Putamen (tissue), 1 donor: Measurements from ENCODE around the gene YIPF3.
A peak's percentile ranks its signal among the peaks of the same experiment; 100 is the strongest.
"Not testable (repeated sequence)": the region's sequence is repeated elsewhere in the genome, so short reads cannot be mapped to it uniquely, and the experiment has no call there.

Source experiments
- DNase-seq: peaks from one replicate; pipeline ENCODE4 v3.0.0-alpha.2; 2016; ENCODE audit warnings: low spot score

YIPF3 gene

GRCh38 chr6:43491750-43492661 lies 24.7 kb downstream of the YIPF3 start:
- peak; percentile 91 for DNase-seq

DNA sequence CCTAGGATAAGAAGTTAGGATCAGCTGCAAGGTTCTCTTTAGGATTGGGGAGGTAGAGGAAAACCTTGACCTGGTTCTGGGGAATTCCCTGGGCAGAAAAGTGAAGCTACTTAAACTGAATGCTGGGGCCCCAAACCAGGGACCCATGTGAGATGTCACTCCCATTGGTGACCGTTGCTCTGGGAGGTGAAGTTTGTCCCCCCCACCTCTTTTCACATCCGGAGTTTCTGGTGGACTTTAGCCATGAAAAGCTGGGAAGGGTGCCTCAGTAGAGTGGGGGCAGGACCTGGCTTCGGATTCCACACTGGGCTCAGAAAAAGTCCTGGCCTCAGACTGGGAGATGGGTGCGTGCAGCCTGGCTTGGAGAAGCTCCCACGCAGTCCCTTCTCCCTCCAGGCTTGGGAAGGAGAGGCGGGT lies 26.2 kb downstream of the YIPF3 start:
- DNase-seq: no peak

GRCh38 chr6:43489277-43490072 lies 27.3 kb downstream of the YIPF3 start:
- DNase-seq: peak; percentile 98

DNA sequence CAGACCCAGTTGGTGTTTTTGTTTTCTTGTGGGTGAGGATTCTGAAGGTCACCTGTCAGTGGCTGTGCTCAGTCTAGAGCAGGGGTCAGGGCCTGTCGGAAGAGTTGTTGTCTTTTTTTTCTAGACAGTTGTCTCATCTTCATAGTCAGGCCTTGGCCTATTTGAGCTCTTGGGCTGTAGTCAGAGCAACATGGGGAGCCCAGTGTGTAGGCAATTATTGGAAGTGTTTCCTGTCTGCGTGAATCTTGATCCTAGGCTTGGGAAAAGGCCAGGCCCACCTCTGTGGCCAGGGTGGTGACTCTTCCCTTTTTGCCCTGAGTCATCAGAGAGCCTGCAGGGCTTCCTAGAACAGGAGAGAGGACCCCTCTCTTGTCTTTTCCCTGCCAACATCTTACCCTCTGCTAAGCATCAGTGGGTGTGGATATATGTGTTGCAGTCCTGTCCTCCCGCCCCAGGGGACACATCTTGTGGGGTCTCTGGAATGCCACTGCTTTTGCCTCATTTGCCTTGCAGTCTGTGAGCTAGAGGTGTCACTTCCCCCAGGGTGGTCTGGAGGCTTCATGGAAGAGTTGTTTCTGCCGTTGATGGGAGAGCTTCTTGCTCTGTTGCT lies 28.0 kb downstream of the YIPF3 start:
- no peak for DNase-seq

DNA sequence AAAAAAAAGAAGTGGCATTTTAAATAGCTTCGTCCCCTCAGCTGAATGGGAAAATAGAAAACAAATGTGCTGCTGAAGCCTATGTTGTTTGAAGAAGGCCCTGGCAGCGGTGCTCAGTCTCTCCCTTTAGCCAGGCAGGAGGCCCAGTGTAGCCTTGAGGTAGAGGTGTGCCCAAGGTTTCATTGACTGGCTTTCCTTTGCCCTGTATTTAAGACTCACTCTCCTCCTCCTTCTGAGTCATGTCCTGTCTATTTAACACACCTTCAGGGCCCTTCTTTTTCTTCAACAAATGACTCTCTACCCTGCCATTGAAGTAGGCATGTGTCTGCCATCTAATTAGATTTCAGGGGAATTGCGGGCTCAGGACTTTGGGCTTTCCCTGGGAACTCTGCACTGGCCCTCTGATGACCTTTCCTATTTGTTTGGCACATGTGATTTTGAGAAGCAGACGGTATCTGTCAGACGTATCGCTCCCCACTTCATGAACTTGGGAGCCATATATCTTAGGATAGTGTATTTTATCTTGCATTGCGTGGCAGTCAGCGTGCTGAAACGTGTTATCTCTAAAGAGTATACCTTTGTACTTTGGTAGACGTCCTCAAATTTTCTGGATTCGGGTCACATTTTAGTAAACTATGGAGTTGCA lies 35.0 kb downstream of the YIPF3 start:
- DNase-seq: no peak

- DNase-seq: no peak
Measured at GRCh38 chr6:43481075-43481474, 35.7 kb downstream of the YIPF3 start.

- no peak for DNase-seq
Measured at GRCh38 chr6:43478008-43478372, 38.7 kb downstream of the YIPF3 start.

GRCh38 chr6:43477235-43478007 lies 39.3 kb downstream of the YIPF3 start, which contains the start of gene TJAP1:
Gene TJAP1 (plus strand): TSS chr6:43477570. CDS start chr6:43499002, 21,432 bp downstream.
- DNase-seq: peak; percentile 90

DNA sequence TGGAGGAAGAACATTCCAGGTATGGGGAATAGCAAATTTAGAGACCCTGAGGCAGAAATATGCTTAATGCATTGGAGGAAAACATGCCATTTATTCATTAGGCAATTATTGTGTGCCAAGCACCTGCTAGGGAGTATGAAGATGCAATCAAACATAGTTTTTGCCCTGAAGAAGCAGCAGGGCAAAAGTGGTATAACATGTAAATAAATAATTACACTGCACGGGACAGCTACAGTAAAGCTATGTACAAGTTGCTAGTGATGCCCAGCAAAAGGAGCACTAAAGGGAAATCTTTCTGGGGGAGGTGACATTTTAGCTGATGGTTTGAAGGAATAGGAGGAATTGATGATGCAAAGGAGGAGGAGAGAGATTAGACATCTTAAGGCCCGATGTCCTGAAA lies 40.0 kb downstream of the YIPF3 start:
- no peak for DNase-seq

DNA sequence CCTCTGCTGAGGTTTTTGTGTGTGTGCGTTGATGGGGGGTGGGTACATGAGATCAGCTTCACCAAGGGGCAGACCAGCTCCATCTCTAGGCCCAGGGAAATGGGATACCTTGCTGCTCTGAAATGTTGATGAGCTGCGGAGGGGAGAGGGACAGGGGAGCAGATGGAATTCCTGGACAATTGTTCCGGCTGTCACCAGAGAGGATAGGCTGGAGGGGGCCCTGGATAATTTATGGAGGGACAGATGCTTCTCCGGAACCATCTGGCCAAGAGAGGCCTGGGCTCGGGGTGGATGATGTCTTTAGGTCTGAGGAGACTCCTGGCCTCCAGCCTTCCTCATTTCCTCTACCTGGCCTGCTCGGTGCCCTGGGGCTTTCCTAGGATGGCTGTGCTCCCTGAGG lies 41.2 kb downstream of the YIPF3 start:
- DNase-seq: no peak

GRCh38 chr6:43472515-43472914 lies 44.2 kb downstream of the YIPF3 start:
- no peak for DNase-seq

- DNase-seq: no peak
Measured at GRCh38 chr6:43471399-43471798, 45.3 kb downstream of the YIPF3 start.

GRCh38 chr6:43469947-43470346 lies 46.8 kb downstream of the YIPF3 start:
- DNase-seq: no peak

DNA sequence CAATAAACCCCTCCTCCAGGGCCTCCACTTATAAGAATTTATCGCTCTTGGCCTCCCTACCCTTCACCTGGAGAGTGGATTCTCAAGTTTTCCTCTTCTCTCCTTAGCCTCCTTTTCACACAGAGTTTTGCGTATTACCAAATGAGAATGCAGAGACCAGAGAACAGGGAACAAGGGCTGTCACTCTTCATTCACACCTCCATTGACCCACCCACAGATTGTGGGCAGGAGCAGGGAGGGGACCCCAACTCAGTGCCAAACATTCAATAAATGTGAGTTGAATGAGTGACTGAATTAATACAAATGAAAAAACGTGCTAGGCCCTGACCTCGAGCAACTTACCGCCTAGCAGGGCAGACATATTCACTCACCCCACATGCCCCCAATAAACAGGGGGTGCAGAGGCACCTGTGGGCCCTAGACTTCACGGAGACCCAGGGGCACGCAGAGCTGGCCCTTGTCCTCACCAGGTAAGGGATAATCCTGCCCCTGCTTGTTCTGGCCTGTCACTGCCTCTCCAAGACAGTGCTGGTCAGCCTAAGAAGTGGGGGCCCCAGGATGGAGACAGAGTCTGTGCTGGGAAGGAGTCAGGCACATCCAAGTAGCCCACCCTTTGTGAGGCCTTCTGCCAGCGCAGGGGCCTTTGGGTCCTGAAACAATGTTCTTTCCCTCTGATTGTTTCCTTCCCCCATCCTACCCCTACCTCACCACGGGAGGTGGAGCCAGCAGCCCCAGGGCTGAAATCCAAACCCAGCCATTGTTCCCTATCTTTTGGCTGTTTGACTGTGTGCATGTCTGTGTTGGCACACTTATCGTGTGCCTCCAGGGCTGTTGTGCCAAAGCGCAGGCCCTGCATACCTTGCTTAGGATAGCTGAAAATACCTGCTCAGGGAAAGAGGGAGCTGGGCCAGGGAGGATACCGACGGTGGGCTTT lies 47.7 kb downstream of the YIPF3 start:
- DNase-seq: no peak

DNA sequence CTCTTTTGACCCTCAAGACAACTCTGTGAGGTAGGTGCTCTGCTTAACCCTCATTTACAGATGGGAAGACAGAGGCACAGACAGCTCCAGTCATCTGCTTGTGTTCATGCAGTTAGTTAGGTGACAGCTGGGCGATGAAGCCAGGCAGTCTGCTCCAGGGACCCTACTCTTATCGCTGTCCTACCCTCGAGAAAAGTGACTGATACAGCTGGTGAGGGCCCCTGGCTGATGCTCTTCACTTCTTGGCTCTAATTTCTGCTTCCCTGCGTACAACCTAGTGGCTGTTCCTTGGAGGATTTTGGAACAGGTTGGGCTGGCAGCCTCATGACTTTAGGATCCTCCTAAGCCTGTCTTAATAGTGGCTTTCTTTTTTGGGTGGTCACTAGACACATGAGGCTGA lies 48.5 kb downstream of the YIPF3 start:
- DNase-seq: no peak

- DNase-seq: no peak
Measured at GRCh38 chr6:43467752-43468151, 49.0 kb downstream of the YIPF3 start.

DNA sequence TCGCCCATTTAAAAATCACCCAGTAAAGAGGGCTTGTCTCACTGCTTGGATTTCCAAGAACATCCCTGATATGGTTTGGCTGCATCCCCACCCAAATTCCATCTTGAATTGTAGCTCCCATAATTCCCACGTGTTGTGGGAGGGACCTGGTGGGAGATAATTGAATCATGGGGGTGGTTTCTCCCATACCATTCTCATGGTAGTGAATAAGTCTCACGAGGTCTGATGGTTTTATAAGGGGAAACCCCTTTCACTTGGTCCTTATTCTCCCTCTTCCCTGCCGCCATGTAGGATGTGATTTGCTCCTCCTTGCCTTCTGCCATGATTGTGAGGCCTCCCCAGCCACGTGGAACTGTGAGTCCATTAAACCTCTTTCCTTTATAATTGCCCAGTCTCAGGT lies 49.5 kb downstream of the YIPF3 start:
- DNase-seq: not testable (repeated sequence)

GRCh38 chr6:43465948-43466347 lies 50.8 kb downstream of the YIPF3 start:
- no peak for DNase-seq

- no peak for DNase-seq
Measured at GRCh38 chr6:43464337-43464736, 52.4 kb downstream of the YIPF3 start.

DNA sequence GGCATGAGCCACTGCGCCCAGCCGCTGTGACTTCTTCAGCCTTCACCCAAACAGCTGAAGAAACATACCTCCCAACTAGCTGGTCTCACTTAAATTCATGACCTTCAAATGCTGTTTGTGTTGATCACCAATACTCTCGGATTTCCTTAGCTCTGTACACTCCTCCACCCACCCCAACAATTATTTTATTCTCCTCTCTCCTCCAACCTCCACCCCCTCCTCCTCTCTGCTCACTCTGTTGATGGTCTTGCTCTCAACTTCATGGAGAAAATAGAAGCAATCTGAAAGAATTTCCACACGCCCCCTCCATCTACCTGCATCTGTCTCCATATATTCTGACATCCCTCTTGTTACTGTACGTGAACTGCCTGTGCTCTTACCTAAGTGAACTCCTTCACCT lies 54.8 kb downstream of the YIPF3 start:
- peak; percentile 11 for DNase-seq
